Osteoblast (primary cell): ENCODE measurements around the gene NUDT3. TPM values are rescaled to one million over a fixed set of nuclear protein-coding genes. Genes with fewer than 3 reads are reported as not detected.
"Not testable (repeated sequence)": the region's sequence is repeated elsewhere in the genome, so short reads cannot be mapped to it uniquely, and the experiment has no call there.

Experiments
- DNase-seq: peaks from one replicate; pipeline ENCODE4 v3.0.0; 2011; ENCODE audit warnings: low spot score, mixed read lengths; ENCODE audit not compliant: insufficient read length; ENCODE audit errors: missing footprints
- H2AFZ ChIP-seq: 2 replicates; pipeline ENCODE4 v1.6.0; 2011; ENCODE audit warnings: mild to moderate bottlenecking, low read length
- H3K27ac ChIP-seq: 2 replicates; pipeline ENCODE4 v1.5.1; 2011; ENCODE audit warnings: mild to moderate bottlenecking, low read depth, low read length, moderate library complexity
- H3K27me3 ChIP-seq: 2 replicates; pipeline ENCODE4 v1.6.0; 2012; ENCODE audit warnings: mild to moderate bottlenecking, control low read depth, inconsistent platforms, low read length, moderate library complexity; ENCODE audit not compliant: insufficient read depth
- H3K36me3 ChIP-seq: 2 replicates; pipeline ENCODE4 v1.5.1; 2011; ENCODE audit warnings: mild to moderate bottlenecking, low read length, control low read depth, moderate library complexity; ENCODE audit not compliant: insufficient read depth
- H3K4me1 ChIP-seq: 2 replicates; pipeline ENCODE4 v1.5.1; 2011; ENCODE audit warnings: mild to moderate bottlenecking, low read length, control low read depth, moderate library complexity; ENCODE audit not compliant: insufficient read depth
- H3K4me2 ChIP-seq: 2 replicates; pipeline ENCODE4 v1.6.0; 2011; ENCODE audit warnings: mild to moderate bottlenecking, low read length; ENCODE audit not compliant: insufficient read depth
- H3K4me3 ChIP-seq: fragments of 200-600 bp; sonication (generic); 3 replicates; pipeline ENCODE4 v1.5.1; 2012; ENCODE audit warnings: mild to moderate bottlenecking, low read length, inconsistent platforms; ENCODE audit not compliant: insufficient read depth
- H3K79me2 ChIP-seq: 2 replicates; pipeline ENCODE4 v1.6.0; 2012; ENCODE audit warnings: mild to moderate bottlenecking, low read length, control low read depth, inconsistent platforms; ENCODE audit not compliant: insufficient read depth
- H3K9me3 ChIP-seq: 2 replicates; pipeline ENCODE4 v1.5.1; 2011; ENCODE audit warnings: low read depth, low read length, control low read depth
- H4K20me1 ChIP-seq: 2 replicates; pipeline ENCODE4 v1.6.0; 2012; ENCODE audit warnings: mild to moderate bottlenecking, low read length, control low read depth; ENCODE audit not compliant: insufficient read depth
- total RNA-seq: library from RNA; depleted of rRNA; stranded (reverse); fragments of >200 nt; gene quantifications from 2 replicates; pipeline ENCODE4 v1.2.3, GENCODE V29; 2012
- TF ChIP-seq, protein P1 (sequence below): IDR thresholded peaks from 2 replicates; pipeline ENCODE4 v1.5.1; 2011; ENCODE audit warnings: mild to moderate bottlenecking, low read depth, low read length, moderate library complexity; ENCODE audit errors: extremely low read depth

The NUDT3 gene
- total RNA-seq, 1 donor, result 37.6 TPM

DNA sequence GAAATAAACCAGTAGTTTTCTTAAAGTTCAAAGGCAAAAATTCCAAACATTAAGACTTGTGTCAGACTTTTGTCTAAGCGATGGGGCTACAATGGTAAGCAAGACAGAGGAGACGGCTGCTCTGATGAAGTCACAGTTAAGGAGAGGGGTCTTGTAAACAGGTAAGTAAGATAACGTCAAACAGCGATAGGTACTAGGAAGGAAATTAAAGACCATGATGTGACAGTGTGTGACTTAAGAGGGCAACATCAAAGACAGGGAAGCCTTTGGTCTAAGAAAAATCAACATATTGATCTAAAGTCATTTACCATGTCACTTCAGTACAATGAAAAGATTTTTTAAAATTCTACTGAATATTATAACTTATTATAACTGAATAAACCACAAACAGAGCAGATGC is 23.1 kb downstream of the NUDT3 start:
- Histone ChIP-seq H3K27me3 (no peaks in the 10 kb centered on the region), H3K9me3 (no peaks in the 10 kb centered on the region), H3K36me3 (no peaks in the 10 kb centered on the region), H3K27ac (no peak overlapping the region), H3K4me2 (no peak overlapping the region), H3K4me1 (peaks cover 17% of the 10 kb centered on the region), H2AFZ (no peak overlapping the region), H4K20me1 (peaks cover 11% of the 10 kb centered on the region), H3K4me3 (no peak overlapping the region), H3K79me2 (peaks cover 75% of the 10 kb centered on the region)
- DNase-seq, result no peak
- TF ChIP-seq, protein P1, sequence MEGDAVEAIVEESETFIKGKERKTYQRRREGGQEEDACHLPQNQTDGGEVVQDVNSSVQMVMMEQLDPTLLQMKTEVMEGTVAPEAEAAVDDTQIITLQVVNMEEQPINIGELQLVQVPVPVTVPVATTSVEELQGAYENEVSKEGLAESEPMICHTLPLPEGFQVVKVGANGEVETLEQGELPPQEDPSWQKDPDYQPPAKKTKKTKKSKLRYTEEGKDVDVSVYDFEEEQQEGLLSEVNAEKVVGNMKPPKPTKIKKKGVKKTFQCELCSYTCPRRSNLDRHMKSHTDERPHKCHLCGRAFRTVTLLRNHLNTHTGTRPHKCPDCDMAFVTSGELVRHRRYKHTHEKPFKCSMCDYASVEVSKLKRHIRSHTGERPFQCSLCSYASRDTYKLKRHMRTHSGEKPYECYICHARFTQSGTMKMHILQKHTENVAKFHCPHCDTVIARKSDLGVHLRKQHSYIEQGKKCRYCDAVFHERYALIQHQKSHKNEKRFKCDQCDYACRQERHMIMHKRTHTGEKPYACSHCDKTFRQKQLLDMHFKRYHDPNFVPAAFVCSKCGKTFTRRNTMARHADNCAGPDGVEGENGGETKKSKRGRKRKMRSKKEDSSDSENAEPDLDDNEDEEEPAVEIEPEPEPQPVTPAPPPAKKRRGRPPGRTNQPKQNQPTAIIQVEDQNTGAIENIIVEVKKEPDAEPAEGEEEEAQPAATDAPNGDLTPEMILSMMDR, result no peak

DNA sequence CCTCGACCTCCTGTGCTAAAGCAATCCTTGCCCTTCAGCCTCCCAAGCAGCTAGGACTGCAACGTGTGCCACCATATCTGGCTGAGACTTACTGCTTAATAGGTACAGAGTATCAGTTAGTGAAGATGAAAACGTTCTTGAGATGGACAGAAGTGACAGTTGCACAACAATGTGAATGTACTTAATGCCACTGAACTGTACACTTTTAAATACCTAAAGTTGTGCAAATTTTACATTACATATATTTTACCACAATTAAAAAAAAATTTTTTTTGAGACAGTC is 25.9 kb downstream of the NUDT3 start:
- peaks cover 20% of the 10 kb centered on the region for H3K4me1 ChIP-seq
- H3K27ac ChIP-seq, result peak overlapping the region; percentile 69
- peak overlapping the region; percentile 74 for H3K4me2 ChIP-seq
- H3K36me3 ChIP-seq, result no peaks in the 10 kb centered on the region
- H2AFZ ChIP-seq, result no peak overlapping the region
- no peaks in the 10 kb centered on the region for H3K9me3 ChIP-seq
- H4K20me1 ChIP-seq, result peaks cover 24% of the 10 kb centered on the region
- no peak for DNase-seq
- H3K4me3 ChIP-seq, result no peak overlapping the region
- TF ChIP-seq, protein P1, result no peak
- no peaks in the 10 kb centered on the region for H3K27me3 ChIP-seq
- peaks cover 84% of the 10 kb centered on the region for H3K79me2 ChIP-seq

DNA sequence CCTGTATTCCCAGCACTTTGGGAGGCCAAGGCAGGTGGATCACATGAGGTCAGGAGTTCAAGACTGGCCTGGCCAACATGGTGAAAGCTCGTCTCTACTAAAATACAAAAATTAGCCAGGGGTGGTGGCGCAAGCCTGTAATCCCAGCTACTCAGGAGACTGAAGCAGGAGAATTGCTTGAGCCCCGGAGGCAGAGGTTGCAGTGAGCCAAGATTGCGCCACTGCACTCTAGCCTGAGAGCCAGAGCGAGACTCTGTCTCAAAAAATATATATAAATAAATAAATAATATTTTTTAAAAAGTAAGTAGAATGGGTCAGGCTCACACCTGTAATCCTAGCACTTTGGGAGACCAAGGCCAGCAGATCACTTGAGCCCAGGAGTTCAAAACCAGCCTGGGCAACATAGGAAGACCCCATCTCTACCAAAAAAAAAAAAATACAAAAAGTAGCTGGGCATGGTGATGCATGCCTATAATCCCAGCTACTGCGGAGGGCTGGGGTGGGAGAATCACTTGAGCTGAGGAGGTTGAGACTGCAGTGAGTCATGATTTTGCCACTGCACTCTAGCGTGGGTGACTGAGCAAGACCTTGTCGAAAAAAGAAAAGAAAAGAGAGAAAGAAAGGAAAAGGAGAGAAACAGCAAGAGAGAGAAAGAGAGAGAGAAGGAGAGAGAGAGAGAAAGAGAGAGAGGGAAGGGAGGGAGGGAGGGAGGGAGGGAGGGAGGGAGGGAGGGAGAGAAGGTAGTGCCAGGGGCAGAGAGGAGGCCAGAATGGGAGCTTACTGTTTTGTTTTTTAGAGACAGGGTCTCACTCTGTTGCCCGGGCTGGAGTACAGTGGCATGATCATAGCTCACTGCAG is 26.5 kb downstream of the NUDT3 start:
- H3K27me3 ChIP-seq, H3K36me3 ChIP-seq, H2AFZ ChIP-seq, H3K9me3 ChIP-seq, DNase-seq, H3K4me3 ChIP-seq: not testable (repeated sequence)
- H4K20me1 ChIP-seq, result peaks cover 29% of the 10 kb centered on the region
- peaks cover 22% of the 10 kb centered on the region for H3K4me1 ChIP-seq
- peak overlapping the region; percentile 74 for H3K4me2 ChIP-seq
- peak overlapping the region; percentile 69 for H3K27ac ChIP-seq
- H3K79me2 ChIP-seq, result peaks cover 84% of the 10 kb centered on the region

DNA sequence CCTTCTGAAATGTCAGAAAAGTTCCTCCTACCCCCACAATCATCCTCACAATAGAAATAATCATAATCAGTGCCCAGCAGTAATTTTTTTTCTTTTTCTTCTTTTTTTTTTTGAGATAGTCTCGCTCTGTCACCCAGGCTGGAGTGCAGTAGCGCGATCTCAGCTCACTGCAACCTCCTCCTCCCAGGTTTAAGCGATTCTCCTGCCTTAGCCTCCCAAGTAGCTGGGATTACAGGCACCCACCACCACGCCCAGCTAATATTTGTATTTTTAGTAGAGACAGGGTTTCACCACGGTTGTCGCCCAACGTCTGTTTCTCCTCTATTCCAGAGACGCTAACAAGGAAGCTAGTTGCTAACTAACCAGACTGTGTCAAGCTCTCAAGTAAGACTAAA is 28.8 kb downstream of the NUDT3 start:
- H3K36me3 ChIP-seq, H3K4me2 ChIP-seq, H2AFZ ChIP-seq, DNase-seq, H3K9me3 ChIP-seq, H3K27ac ChIP-seq, H3K27me3 ChIP-seq, H3K4me3 ChIP-seq: not testable (repeated sequence)
- Histone ChIP-seq H3K4me1 (peaks cover 44% of the 10 kb centered on the region), H3K79me2 (peaks cover 69% of the 10 kb centered on the region), H4K20me1 (peaks cover 43% of the 10 kb centered on the region)
